GM18502 (cell line): ENCODE results near the gene DAPK3.
"Not testable (repeated sequence)": the region's sequence is repeated elsewhere in the genome, so short reads cannot be mapped to it uniquely, and the experiment has no call there.

Source experiments
- ATAC-seq: cut with Tn5 transposase; IDR thresholded peaks from one replicate; pipeline ENCODE4 v1.9.1; 2021; ENCODE audit warnings: mild to moderate bottlenecking; ENCODE audit not compliant: unreplicated experiment, poor library complexity

DAPK3 gene

GRCh38 chr19:3961007-3961406 is 9.9 kb downstream of the DAPK3 start:
- no peak for ATAC-seq

DNA sequence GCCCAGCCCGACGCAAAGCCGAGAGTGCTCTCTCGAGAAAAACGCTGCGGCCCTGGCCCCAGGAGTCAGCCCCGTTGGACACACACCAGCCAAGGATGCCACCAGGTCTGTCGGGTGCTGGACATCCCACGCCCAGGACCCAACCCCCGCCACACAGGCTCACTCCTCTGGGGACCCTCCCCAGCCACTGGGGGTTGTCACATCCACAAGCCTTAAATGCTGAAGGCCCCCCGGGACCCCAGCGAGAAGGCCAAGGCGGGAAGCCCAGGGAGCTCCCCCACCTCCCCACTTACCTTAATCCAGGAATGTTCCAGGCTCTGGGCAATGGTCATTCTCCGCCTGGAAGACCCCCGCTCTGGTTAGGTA is 11.2 kb downstream of the DAPK3 start:
- no peak for ATAC-seq

DNA sequence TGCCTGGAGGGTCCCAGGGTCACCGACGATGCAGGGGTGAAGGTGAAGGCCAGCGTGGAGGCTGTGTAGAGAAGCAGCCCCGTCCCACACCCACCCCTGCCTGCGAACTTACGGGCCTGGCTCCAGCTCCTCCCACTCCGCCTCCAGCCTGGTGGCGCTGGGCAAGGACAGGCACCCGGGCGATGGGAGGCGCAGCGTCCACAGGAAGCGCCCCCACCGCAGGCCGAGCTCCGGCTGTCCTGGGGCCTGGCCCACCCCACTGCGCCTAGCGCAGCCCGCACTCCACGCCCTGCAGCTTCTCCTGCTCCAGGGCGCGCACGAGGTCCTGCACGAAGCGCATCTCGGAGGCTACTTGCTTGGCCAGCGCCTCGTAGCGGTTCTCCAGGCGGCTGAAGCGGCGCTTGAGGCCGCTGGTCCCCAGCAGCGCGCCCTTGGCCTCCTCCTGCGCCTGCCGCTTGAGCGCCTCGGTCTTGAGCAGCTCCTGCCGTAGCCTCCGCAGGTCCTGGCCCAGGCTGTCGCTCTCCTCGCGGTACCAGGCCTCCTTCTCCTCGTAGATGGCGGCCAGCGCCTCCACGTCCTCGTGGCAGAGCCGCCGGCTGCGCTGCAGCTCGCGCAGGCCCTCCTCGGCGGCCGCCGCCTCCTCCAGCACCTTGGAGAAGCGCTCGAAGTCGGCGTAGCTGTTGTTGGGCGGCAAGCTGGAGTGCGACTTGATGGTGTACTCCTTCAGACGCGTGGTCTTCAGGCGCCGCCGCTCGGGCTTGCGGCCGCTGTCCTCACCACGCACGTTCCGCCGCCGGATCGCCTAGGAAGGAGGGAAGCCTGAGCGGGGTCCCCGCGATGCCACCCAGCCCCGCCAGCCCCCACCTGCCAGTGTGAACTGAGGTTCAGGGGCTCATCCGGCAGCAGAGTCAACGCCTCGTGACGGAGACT is 11.8 kb downstream of the DAPK3 start:
- ATAC-seq, result no peak

- ATAC-seq, result no peak
These were observed 15.2 kb downstream of the DAPK3 start for GRCh38 chr19:3955688-3956087.

- ATAC-seq, result not testable (repeated sequence)
These were observed 15.6 kb downstream of the DAPK3 start for GRCh38 chr19:3955276-3955675.

- ATAC-seq, result no peak
These were observed 16.8 kb downstream of the DAPK3 start for GRCh38 chr19:3954107-3954506.

- not testable (repeated sequence) for ATAC-seq
These were observed 18.1 kb downstream of the DAPK3 start for GRCh38 chr19:3952755-3953276.

DNA sequence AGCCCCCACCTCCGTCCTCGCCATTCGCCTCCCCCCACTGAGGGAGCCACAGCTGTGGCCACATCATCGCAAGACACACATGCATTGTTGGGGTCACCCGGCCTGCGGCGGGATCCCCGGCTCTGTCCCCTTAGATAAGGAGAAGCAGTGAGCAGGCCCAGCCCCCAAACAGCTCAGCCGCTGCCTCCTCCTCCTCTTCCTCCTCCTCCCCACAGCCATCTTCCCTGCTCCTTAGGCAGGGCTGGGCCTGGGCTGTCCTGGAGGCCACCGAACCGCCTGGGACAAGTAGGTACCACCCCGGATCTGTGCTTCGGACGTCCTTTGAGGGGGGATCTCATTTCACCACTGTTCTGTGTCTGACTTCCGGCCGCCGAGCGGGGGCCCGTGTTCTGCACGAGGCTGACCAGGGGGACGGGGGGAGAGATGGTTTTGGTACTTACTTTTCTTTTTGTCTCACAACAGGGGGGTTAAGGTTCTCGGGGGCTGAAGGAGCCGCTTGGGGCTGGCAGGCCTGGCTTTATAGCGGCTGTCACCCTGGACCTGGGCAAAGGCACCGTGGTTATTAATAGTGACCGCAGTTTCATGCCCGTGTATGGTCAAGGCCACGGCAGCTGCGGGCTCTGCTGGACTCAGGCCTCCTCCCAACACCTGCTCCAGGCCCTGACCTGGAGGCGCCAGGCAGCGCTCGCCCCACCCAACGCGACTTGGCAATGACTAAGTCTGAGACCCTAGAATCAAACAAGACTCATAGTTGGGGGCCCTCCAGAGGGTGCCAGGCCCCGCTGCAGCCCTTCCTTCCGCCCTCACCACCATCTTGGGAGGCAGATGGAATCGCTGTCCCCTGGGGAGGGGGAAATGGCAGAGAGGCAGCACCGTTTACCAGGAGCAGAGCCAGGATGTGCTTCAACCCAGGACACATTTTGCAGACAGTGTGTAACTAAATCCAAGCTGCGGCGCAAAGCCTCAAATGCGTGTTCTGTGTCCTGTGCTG is 19.7 kb downstream of the DAPK3 start:
- no peak for ATAC-seq

GRCh38 chr19:3949997-3950859 is 20.7 kb downstream of the DAPK3 start:
- ATAC-seq, result no peak

- no peak for ATAC-seq
These were observed 21.6 kb downstream of the DAPK3 start for GRCh38 chr19:3949294-3949693.

GRCh38 chr19:3947316-3947933 is 23.5 kb downstream of the DAPK3 start:
- not testable (repeated sequence) for ATAC-seq

DNA sequence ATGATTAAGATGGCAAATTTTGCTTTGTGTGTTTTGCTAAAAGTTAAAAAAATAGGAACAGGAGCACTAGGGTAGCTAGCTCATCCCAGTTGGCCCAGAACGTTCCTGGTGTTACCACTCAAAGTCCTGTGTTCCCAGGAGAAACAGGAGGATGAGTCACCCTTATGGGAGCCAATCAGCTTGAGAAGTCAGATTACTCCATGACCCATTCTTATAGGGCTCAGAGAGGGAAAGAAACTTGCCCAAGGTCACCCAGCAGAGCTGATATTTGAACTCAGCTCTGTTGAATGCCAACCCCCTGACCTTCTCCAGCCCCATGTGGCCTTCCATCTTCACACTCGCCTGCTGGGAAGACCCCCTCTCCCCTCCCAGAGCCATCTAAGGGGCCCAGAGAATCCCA is 25.1 kb downstream of the DAPK3 start:
- ATAC-seq, result no peak

- ATAC-seq, result no peak
These were observed 26.7 kb downstream of the DAPK3 start for GRCh38 chr19:3944018-3944721.

DNA sequence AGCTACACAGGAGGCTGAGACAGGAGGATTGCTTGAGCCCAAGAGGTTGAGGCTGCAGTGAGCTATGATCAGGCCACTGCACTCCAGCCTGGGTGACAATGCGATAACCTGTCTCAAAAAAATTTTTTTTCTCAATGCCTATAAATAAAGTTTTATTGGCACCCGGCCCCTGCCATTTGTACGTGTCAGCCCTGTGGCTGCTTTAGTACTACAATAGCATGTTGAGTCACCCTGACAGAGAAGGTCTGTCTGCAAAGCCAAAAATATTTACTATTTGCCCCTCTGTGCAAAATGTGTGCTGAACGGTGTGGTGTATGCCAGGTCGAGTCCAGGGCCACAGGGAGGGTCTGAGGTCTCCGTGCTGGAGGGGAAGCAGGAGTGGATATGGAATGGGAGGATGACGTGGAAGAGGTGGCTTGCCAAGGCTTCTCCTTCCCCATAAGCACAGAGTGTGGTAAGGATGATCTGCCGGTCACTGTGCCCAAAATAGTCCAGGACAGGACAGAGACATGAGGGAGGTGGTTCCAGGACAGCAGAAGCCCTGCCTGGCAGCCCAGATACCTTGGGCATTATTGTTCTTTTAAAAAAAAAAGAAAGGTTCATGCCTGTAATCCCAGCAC is 28.0 kb downstream of the DAPK3 start:
- no peak for ATAC-seq

DNA sequence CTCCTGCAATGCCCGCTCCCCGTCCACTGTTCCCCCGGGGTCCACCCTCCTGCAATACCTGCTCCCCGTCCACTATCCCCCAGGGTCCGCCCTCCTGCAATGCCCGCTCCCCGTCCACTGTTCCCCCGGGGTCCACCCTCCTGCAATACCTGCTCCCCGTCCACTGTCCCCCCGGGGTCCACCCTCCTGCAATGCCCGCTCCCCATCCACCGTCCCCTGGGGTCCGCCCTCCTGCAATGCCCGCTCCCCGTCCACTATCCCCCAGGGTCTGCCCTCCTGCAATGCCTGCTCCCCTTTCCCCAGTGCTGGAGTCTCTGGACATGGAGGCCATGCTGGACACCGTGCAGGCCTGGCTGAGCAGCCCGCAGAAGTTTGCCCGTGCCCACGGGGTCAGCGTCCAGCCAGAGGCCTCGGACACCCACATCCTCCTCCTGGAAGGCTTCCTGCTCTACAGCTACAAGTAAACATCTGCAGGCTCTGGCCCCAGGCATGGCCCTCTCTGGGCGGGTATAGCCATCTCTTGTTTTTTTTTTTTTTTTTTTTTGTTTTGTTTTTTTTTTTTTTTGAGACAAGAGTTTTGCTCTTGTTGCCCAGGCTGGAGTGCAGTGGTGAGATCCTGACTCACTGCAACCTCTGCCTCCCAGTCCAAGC is 32.5 kb downstream of the DAPK3 start:
- not testable (repeated sequence) for ATAC-seq

GRCh38 chr19:3936506-3937442 is 34.1 kb downstream of the DAPK3 start:
- no peak for ATAC-seq
